GM12878 (cell line): ENCODE results near the gene XRCC2. TPM values are rescaled to one million over a fixed set of nuclear protein-coding genes. Genes with fewer than 3 reads are reported as not detected.
A peak's percentile ranks its signal among the peaks of the same experiment; 100 is the strongest.

Experiments
- ATAC-seq: fragments of 200-7000 bp; cut with Tn5 transposase; 3 replicates; pipeline ENCODE4 v1.9.1; 2020; ENCODE audit warnings: mild to moderate bottlenecking, moderate library complexity
- BruUV-seq: library from RNA; stranded (reverse); fragments of 400-500 nt; replicated peaks from 2 replicates; lab custom pipeline; 2021; lab: Mats Ljungman, UMichigan
- CTCF ChIA-PET: fragments of 300-600 bp; sonication (Branson Sonifier 250); formaldehyde crosslinking; extraction: SDS; loops from one replicate; lab custom pipeline; 2021; ENCODE audit warnings: inconsistent platforms; lab: Yijun Ruan, JAX
- POLR2A ChIA-PET: fragments of 350-600 bp; formaldehyde crosslinking; extraction: SDS; loops from one replicate; lab custom pipeline; 2021; ENCODE audit warnings: inconsistent platforms; lab: Charles Lee
- RAD21 ChIA-PET: fragments of 300-600 bp; sonication (Branson Sonifier 250); formaldehyde crosslinking; loops from one replicate; lab custom pipeline; 2023; ENCODE audit warnings: antibody characterized with exemption; ENCODE audit not compliant: unreplicated experiment; lab: Charles Lee
- SMC1A ChIA-PET: fragments of 300-600 bp; sonication (Branson Sonifier 250); formaldehyde crosslinking; loops from one replicate; lab custom pipeline; 2023; ENCODE audit not compliant: unreplicated experiment, uncharacterized antibody; lab: Charles Lee
- DNase-seq: peaks from one replicate; pipeline ENCODE4 v3.0.0-alpha.2; 2011; ENCODE audit warnings: low read depth, low spot score
- FAIRE-seq: peaks from 3 replicates; lab custom pipeline; 2011; peaks lifted over from hg19 to GRCh38; lab: Jason Lieb, UNC
- H2AFZ ChIP-seq: 2 replicates; pipeline ENCODE4 v1.6.0; 2011; ENCODE audit warnings: low read depth, low read length, control low read depth; ENCODE audit not compliant: control insufficient read depth
- H3K27ac ChIP-seq: 2 replicates; pipeline ENCODE4 v1.5.1; 2011; ENCODE audit warnings: control low read depth; ENCODE audit not compliant: control insufficient read depth, insufficient read depth
- H3K27me3 ChIP-seq, 2 experiments: replicated peaks in 1 of 2; 2 replicates each; pipeline versions ENCODE4 v1.6.0 to v1.6.1; 2011; ENCODE audit warnings: low read length in 1 of 2; ENCODE audit not compliant: control insufficient read depth in 2 of 2, insufficient read depth in 2 of 2
- H3K36me3 ChIP-seq, 2 experiments: 2 replicates each; pipeline ENCODE4 v1.5.1; 2011; ENCODE audit warnings: low read length in 1 of 2; ENCODE audit not compliant: control insufficient read depth in 2 of 2, insufficient read depth in 2 of 2
- H3K4me1 ChIP-seq: 2 replicates; pipeline ENCODE4 v1.6.1; 2011; ENCODE audit warnings: mild to moderate bottlenecking, low read length, moderate library complexity, mixed read lengths; ENCODE audit not compliant: control insufficient read depth, insufficient read depth
- H3K4me2 ChIP-seq: 2 replicates; pipeline ENCODE4 v1.6.0; 2011; ENCODE audit warnings: control low read depth; ENCODE audit not compliant: control insufficient read depth, insufficient read depth
- H3K4me3 ChIP-seq: fragments of 200-600 bp; sonication (generic); 2 replicates; pipeline ENCODE4 v1.5.1; 2016
- H3K79me2 ChIP-seq: 2 replicates; pipeline ENCODE4 v1.6.0; 2011; ENCODE audit warnings: low read length; ENCODE audit not compliant: control insufficient read depth, insufficient read depth
- H3K9ac ChIP-seq: 2 replicates; pipeline ENCODE4 v1.8.0; 2011; ENCODE audit warnings: low read length, control low read depth, mixed read lengths; ENCODE audit not compliant: control insufficient read depth, insufficient read depth
- H3K9me3 ChIP-seq: replicated peaks from 3 replicates; pipeline ENCODE4 v1.5.1; 2011; ENCODE audit warnings: mild to moderate bottlenecking, low read length; ENCODE audit not compliant: control insufficient read depth, insufficient read depth
- H4K20me1 ChIP-seq: 2 replicates; pipeline ENCODE4 v1.6.0; 2011; ENCODE audit not compliant: control insufficient read depth, insufficient read depth
- BRCA1 ChIP-seq: IDR thresholded peaks from 2 replicates; pipeline ENCODE4 v1.6.1; 2011; ENCODE audit warnings: low read depth, low read length, improper control_type of control experiment
- CBFB ChIP-seq: IDR thresholded peaks from 2 replicates; pipeline ENCODE4 v1.6.1; 2016; ENCODE audit warnings: antibody characterized with exemption, low read depth
- CBX3 ChIP-seq: fragments of 200-600 bp; sonication (generic); IDR thresholded peaks from 2 replicates; pipeline ENCODE4 v1.6.1; 2016; ENCODE audit warnings: low read depth, borderline replicate concordance
- CBX5 ChIP-seq: sonication (generic); IDR thresholded peaks from 2 replicates; pipeline ENCODE4 v1.6.1; 2016; ENCODE audit warnings: low read depth, moderate library complexity, mild to moderate bottlenecking, inconsistent platforms
- CHD2 ChIP-seq: IDR thresholded peaks from 2 replicates; pipeline ENCODE4 v1.6.1; 2011; ENCODE audit warnings: low read depth, low read length, improper control_type of control experiment, borderline replicate concordance
- GABPA ChIP-seq: IDR thresholded peaks from 2 replicates; pipeline ENCODE4 v1.6.1; 2014; ENCODE audit warnings: antibody characterized with exemption, low read depth, mild to moderate bottlenecking, inconsistent platforms
- KLF5 ChIP-seq: fragments of 450-650 bp; IDR thresholded peaks from 2 replicates; pipeline ENCODE4 v1.6.1; 2014; ENCODE audit warnings: mild to moderate bottlenecking; ENCODE audit not compliant: partially characterized antibody
- MEF2B ChIP-seq: fragments of 450-650 bp; IDR thresholded peaks from 2 replicates; pipeline ENCODE4 v1.6.1; 2018; ENCODE audit warnings: mild to moderate bottlenecking, moderate library complexity; ENCODE audit not compliant: partially characterized antibody, poor library complexity, severe bottlenecking
- POLR2AphosphoS2 ChIP-seq: IDR thresholded peaks from 2 replicates; pipeline ENCODE4 v1.6.1; 2011; ENCODE audit warnings: low read depth, mild to moderate bottlenecking, low read length, improper control_type of control experiment, moderate library complexity
- POU2F2 ChIP-seq: IDR thresholded peaks from 3 replicates; pipeline ENCODE4 v1.6.1; 2011; ENCODE audit warnings: low read depth, mild to moderate bottlenecking, low read length, borderline replicate concordance
- SMAD1 ChIP-seq: fragments of 450-650 bp; IDR thresholded peaks from 2 replicates; pipeline ENCODE4 v1.6.1; 2018; ENCODE audit warnings: mild to moderate bottlenecking, low read depth; ENCODE audit not compliant: partially characterized antibody
- SP1 ChIP-seq: IDR thresholded peaks from one replicate; pipeline ENCODE4 v1.6.1; 2011; ENCODE audit warnings: low read depth, low read length
- ZNF592 ChIP-seq: fragments of 450-650 bp; IDR thresholded peaks from 2 replicates; pipeline ENCODE4 v1.6.1; 2017; ENCODE audit warnings: mild to moderate bottlenecking, moderate library complexity
- WGBS: methylation state at CpG from one replicate; pipeline ENCODE4 v1.1.6; 2016; ENCODE audit warnings: low lambda C conversion rate; ENCODE audit not compliant: insufficient replicate concordance, insufficient coverage; ENCODE audit errors: missing lambda C conversion rate; 5-methylcytosine and 5-hydroxymethylcytosine counted together
- in situ Hi-C: fragments of 300-500 bp; cut with MboI; formaldehyde crosslinking; loops from 9 replicates; pipeline ENCODE4 v1.14.3; 2018; ENCODE audit warnings: mixed read lengths
- intact Hi-C: fragments of 100-400 bp; cut with micrococcal nuclease; formaldehyde crosslinking; loops from one replicate; pipeline ENCODE4 v1.14.2; 2022; ENCODE audit not compliant: unreplicated experiment
- polyA plus RNA-seq, 11 experiments: library from polyadenylated mRNA; depleted of rRNA in 4 of 11; unstranded in 6 of 11; stranded (reverse) in 5 of 11; fragments of >200 nt; fragmentation: Nextera tagmentation in 4 of 11; fragmentation: Illumina TruSeq in 1 of 11; extraction: Ambion mirVana in 4 of 11; extraction: Trizol in 1 of 11; gene quantifications; 1 replicate in 1 of 11; 2 replicates in 10 of 11; pipeline versions ENCODE4 v1.2.1 to v1.2.3, GENCODE V29; 2011 to 2016; ENCODE audit warnings: inconsistent platforms in 2 of 11, missing spikeins in 2 of 11, low read depth in 1 of 11
- total RNA-seq, 4 experiments: library from RNA; depleted of rRNA in 3 of 4; stranded (reverse); fragments of >200 nt in 3 of 4; fragmentation: Illumina TruSeq in 1 of 4; extraction: Trizol in 1 of 4; gene quantifications; 2 replicates each; pipeline versions ENCODE4 v1.2.1 to v1.2.3, GENCODE V29; 2013 to 2021

XRCC2 gene
- total and polyA plus RNA-seq, 10 of the 15 experiments (the other 5 are each of a cell fraction or from before 2014, with no cell fraction given) = 4.8 to 21.4 (median 13.9) TPM

- DNase-seq (no peak), FAIRE-seq (no peak), ATAC-seq (no peak)
- Histone ChIP-seq H3K27ac (no peak overlapping the region), H3K9me3 (peaks cover 8% of the 10 kb centered on the region; the same call in 2 of the 3 replicates), H3K4me1 (no peaks in the 10 kb centered on the region), H3K4me2 (no peak overlapping the region), H3K79me2 (no peaks in the 10 kb centered on the region), H3K9ac (no peak overlapping the region), H4K20me1 (no peaks in the 10 kb centered on the region), H3K36me3 (no peaks in the 10 kb centered on the region), H2AFZ (no peak overlapping the region), H3K27me3 (no peaks in the 10 kb centered on the region), H3K4me3 (no peak overlapping the region)
- intact Hi-C loops (no loop called here), in situ Hi-C loops (loop anchor here (5.0 kb wide), 1 partner anchor 368 kb away; no protein-coding TSS in a partner anchor)
- ChIA-PET POLR2A (no interaction called here), RAD21 (interaction anchor here (0.7 kb wide), 1 partner anchor 362 kb away, joined by 3 read pairs; no protein-coding TSS in a partner anchor), SMC1A (interaction anchor here (0.5 to 3.3 kb wide), 7 partner anchors 9 to 546 kb away, joined by 3 to 67 read pairs (median 3); no protein-coding TSS in a partner anchor), CTCF (interaction anchor here (0.6 to 3.2 kb wide), 5 partner anchors 44 to 368 kb away, joined by 3 to 48 read pairs (median 3); no protein-coding TSS in a partner anchor)
- TF ChIP-seq CBX3 = no peak
- peak; percentile 44 for TF ChIP-seq KLF5
- no peak for TF ChIP-seq SP1
- TF ChIP-seq SMAD1 = no peak
- peak; percentile 97 for TF ChIP-seq CBX5
- TF ChIP-seq POU2F2 = no peak
- BruUV-seq = no TSS peak
- WGBS = 95% methylated on average over 1 of the region's 1 CpG
These were observed 28.9 kb upstream of the XRCC2 start for GRCh38 chr7:152704796-152705384.

- Histone ChIP-seq H2AFZ (no peak overlapping the region), H3K36me3 (no peaks in the 10 kb centered on the region), H3K27me3 (no peaks in the 10 kb centered on the region), H3K9me3 (no peaks in the 10 kb centered on the region), H3K4me3 (no peak overlapping the region), H3K9ac (no peak overlapping the region), H3K79me2 (no peaks in the 10 kb centered on the region), H3K4me1 (no peaks in the 10 kb centered on the region), H3K27ac (no peak overlapping the region), H3K4me2 (no peak overlapping the region), H4K20me1 (no peaks in the 10 kb centered on the region)
- CTCF ChIA-PET = no interaction called here
- FAIRE-seq (no peak), ATAC-seq (no peak), DNase-seq (no peak)
- no TSS peak for BruUV-seq
- SMC1A ChIA-PET = interaction anchor here (0.8 to 0.9 kb wide), 2 partner anchors 125 to 353 kb away, joined by 3 to 4 read pairs; no protein-coding TSS in a partner anchor
- RAD21 ChIA-PET = interaction anchor here (1.1 kb wide), 1 partner anchor 124 kb away, joined by 3 read pairs; no protein-coding TSS in a partner anchor
- POLR2A ChIA-PET = interaction anchor here (0.6 kb wide), 1 partner anchor 125 kb away, joined by 3 read pairs; no protein-coding TSS in a partner anchor
- in situ Hi-C loops (no loop called here), intact Hi-C loops (no loop called here)
- TF ChIP-seq GABPA (no peak), MEF2B (no peak), CHD2 (no peak), CBFB (no peak), BRCA1 (no peak), CBX5 (no peak), ZNF592 (no peak), POLR2AphosphoS2 (no peak)
These were observed 23.1 kb upstream of the XRCC2 start for GRCh38 chr7:152699079-152699478.
